Epithelial cell of esophagus (primary cell): ENCODE data around the gene METRN.
"Not testable (repeated sequence)": the region's sequence is repeated elsewhere in the genome, so short reads cannot be mapped to it uniquely, and the experiment has no call there.

Experiments
- DNase-seq: peaks from one replicate; pipeline ENCODE4 v3.0.0; 2010; ENCODE audit warnings: low read depth
- H3K4me3 ChIP-seq: 2 replicates; pipeline ENCODE4 v1.5.1; 2011; ENCODE audit warnings: mild to moderate bottlenecking, low read length, control low read depth
- TF ChIP-seq, protein P1 (sequence below): IDR thresholded peaks from 2 replicates; pipeline ENCODE4 v1.5.1; 2011; ENCODE audit warnings: low read depth, mild to moderate bottlenecking, low read length, control low read depth, inconsistent platforms; ENCODE audit not compliant: insufficient read depth; ENCODE audit errors: missing control alignments

Gene METRN

DNA sequence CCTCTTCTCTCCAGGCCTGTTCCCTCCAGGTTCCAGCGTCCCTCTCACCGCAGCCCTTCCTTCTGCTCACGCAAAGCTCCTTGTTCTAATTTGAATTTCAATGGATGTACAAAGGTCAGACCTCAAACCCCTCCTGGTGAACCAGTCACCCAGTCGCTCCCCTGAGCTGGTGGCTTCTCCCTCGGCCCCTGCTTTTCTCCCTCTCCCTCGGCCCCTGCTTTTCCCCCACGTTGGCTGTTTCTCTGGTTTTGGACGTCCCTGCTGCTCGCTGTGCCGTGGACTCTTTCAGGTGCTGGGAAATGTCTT, 37.0 kb downstream of the METRN start:
- TF ChIP-seq, protein P1, sequence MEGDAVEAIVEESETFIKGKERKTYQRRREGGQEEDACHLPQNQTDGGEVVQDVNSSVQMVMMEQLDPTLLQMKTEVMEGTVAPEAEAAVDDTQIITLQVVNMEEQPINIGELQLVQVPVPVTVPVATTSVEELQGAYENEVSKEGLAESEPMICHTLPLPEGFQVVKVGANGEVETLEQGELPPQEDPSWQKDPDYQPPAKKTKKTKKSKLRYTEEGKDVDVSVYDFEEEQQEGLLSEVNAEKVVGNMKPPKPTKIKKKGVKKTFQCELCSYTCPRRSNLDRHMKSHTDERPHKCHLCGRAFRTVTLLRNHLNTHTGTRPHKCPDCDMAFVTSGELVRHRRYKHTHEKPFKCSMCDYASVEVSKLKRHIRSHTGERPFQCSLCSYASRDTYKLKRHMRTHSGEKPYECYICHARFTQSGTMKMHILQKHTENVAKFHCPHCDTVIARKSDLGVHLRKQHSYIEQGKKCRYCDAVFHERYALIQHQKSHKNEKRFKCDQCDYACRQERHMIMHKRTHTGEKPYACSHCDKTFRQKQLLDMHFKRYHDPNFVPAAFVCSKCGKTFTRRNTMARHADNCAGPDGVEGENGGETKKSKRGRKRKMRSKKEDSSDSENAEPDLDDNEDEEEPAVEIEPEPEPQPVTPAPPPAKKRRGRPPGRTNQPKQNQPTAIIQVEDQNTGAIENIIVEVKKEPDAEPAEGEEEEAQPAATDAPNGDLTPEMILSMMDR = no peak
- DNase-seq = no peak

DNA sequence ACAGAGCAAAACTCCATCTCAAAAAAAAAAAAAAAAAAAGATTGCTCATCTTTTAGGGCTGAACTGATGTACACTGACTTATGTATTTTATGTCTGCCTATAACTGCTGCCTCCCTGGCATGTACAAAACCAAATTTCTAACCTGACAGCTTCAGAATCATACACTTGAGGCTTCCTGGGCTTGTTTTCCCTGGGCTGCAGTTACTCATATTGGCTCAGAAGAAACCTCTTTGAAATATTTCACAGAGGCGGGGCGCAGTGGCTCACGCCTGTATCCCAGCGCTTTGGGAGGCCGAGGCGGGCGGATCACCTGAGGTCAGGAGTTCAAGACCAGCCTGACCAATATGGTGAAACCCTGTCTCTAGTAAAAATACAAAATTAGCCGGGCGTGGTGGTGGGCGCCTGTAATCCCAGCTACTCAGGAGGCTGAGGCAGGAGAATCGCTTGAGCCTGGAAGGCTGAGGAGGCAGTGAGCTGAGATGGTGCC, 39.2 kb downstream of the METRN start:
- not testable (repeated sequence) for DNase-seq, H3K4me3 ChIP-seq

More for the DNA sequence above, 37.0 kb downstream of the METRN start:
- H3K4me3 ChIP-seq = no peak overlapping the region

DNA sequence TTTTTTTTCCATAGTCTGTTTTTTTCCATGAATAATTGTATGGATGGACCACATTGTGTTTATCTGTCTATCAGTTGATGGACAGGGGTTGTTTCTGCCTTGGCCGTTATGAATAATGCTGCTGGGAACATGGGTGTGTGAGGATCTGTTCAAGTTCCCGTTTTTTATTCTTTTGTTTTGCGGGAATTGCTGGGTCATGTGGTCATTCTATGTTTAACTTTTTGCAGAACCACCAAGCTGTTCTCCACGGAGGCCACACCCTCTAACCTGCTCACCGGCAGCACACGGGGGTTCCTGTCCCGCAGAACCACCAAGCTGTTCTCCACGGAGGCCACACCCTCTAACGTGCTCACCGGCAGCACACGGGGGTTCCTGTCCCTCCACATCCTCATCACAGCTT, 39.7 kb downstream of the METRN start:
- TF ChIP-seq, protein P1 = no peak
- H3K4me3 ChIP-seq = no peak overlapping the region
- no peak for DNase-seq

DNA sequence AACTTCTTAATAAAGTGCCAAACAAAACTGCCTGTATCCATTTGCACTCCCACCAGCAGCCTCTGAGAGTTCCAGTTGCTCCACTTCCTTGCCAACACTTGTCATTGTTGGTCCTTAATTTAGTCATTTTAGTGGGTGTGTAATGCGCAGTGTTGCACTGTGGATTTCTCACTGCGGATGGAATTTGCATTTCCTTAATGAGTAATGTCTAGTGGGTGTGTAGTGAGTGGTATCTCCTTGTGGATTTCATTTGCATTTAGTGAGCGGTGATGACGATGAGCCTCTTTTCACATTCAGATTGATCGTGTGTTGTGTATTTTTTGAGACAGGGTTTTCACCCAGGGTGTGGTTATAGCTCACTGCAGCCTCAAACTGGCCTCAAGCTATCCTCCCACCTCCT, 41.5 kb downstream of the METRN start:
- TF ChIP-seq, protein P1 = no peak
- no peak overlapping the region for H3K4me3 ChIP-seq
- peak; percentile 23 for DNase-seq

DNA sequence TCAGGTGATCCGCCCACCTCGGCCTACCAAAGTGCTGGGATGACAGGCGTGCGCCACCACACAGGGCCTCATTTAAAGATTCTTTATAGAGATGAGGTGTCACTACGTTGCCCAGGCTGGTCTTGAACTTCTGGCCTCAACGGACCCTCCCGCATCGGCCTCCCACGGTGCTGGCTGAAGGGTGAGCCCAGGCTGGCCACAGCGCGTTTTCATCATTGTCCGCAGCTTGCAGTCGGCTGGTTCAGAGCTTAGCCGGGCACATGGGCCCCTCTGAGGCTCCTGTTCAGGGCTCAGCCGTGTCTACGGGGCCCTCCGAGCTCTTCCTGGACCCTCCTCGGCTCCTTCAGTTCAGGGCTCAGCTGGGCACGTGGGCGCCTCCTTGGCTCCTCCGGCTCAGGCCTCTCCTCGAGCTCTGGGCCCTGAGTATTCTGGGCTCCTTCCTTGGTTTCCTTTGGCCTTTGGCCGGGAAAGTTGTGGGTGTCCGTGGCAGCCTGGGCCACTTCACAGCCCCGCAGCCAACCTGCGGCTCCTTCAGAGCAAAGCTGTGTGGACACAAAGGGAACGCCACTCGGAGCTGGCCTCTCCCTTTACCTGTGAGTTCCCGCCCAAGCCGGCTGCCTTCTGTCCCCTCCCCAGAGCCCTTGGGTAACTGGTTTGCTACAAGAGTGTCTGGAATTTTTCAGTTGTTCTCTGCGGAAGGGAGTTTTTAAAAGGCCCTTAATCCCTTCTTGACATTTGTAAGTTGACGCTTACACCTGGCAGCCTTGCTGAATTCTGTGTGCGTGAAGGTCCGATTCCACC, 44.4 kb downstream of the METRN start:
- no peak overlapping the region for H3K4me3 ChIP-seq
- TF ChIP-seq, protein P1 = no peak
- DNase-seq = peak; percentile 60

DNA sequence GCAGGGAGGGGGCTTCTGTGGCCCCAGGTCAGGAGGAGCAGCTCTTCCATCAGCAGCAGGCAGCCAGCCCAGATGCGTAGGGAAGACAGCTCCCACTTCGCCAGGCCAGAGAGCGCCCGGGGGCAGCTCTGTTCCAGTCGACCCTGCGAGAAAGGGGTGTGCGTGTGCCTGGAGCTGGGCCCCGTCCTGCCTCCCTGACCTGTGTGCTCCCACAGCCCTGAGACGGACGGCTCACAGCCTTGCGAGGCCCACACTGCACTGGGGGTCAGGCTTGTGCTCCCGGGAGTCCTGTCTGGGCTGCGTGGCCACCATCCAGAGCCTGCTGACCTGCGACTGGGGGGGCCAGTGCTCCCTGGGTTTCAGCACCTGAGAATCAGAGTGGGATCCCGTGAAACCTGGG, 45.1 kb downstream of the METRN start:
- H3K4me3 ChIP-seq = no peak overlapping the region
- TF ChIP-seq, protein P1 = no peak
- no peak for DNase-seq

DNA sequence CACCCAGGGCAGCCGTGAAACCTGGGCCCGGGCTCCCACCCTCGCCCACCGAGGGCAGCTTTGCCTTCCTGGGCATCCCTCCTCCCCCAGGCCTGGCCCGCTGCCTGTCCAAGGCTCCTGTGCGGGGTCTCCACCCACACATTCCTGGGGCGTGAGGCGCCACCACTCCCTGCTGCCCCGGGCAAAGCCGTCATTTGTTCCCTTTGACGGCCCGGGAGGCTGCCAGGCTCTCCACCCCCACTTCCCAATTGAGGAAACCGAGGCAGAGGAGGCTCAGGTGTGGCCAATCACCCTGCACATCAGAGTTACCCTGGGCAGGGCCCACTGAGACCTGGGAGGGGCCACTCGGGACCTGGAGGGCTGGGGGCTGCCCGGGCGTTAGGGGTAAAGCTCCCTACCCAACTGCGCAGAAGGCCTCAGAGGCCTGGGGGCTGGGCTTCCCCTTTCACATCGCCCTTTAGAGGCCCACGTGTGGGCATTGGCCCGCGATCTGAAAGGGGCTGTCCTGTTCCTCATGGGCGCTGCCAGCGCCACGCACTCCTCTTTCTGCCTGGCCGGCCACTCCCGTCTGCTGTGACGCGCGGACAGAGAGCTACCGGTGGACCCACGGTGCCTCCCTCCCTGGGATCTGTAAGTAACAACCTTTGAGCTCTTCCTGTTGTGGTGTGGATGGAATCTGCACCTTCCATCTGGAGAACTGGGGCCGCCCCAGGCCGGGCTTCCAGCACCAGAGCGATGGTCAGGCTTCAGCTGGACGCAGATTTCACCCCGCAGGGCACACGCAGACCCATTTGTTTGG, 45.8 kb downstream of the METRN start, which contains the start of gene MSLN:
Gene MSLN, plus strand, starts transcription at position 190 of the 799 bp plus-strand sequence. CDS start 1,947 bp downstream, outside the sequence.
- peak; percentile 76 for DNase-seq
- TF ChIP-seq, protein P1 = no peak
- H3K4me3 ChIP-seq = no peak within 1 kb of the TSS
